ENCODE results near the gene CD59.

DNA sequence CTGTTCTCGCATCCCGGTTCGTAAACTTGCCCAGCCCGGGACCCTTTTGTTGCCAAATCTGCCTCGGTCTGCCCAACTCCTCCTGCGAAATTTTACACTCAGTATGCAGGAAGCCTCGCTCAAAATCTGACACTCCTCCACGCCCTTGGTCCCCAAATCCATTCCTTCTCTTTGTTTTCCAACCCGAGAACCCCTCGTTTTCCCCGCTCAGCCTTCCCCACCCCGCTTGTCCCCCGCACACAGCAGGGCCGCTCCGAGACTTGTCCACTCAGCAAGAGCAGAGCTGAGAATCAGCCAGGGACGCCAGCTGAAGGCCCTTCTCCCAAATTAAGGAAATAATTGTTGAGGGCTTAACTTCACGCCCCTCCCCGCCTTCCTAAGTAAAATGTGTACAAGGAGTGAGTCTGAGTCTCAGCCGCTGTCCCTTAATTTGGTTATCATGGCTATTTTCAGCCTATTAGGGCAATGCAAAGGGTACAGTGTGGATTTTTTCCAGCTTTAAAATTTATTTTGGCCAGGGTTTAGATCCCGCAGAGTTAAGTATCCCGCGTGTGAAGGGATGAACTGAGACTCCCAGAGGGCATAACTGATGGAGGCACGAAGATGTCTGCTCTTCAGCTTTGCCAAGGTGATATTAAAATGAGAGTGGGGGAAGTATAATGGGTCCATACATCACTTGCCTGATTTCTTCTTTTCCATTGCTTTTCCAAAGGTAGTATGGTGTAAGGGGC is 38.7 kb upstream of the CD59 start:
- TF ChIP-seq, protein P1, sequence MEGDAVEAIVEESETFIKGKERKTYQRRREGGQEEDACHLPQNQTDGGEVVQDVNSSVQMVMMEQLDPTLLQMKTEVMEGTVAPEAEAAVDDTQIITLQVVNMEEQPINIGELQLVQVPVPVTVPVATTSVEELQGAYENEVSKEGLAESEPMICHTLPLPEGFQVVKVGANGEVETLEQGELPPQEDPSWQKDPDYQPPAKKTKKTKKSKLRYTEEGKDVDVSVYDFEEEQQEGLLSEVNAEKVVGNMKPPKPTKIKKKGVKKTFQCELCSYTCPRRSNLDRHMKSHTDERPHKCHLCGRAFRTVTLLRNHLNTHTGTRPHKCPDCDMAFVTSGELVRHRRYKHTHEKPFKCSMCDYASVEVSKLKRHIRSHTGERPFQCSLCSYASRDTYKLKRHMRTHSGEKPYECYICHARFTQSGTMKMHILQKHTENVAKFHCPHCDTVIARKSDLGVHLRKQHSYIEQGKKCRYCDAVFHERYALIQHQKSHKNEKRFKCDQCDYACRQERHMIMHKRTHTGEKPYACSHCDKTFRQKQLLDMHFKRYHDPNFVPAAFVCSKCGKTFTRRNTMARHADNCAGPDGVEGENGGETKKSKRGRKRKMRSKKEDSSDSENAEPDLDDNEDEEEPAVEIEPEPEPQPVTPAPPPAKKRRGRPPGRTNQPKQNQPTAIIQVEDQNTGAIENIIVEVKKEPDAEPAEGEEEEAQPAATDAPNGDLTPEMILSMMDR (IDR thresholded peaks at IDR 0.05; ENCODE audit: low read length): no peak
- no peak for TF ChIP-seq EZH2 (IDR thresholded peaks at IDR 0.05; ENCODE audit: borderline replicate concordance, low read length)
